ENCODE data around the gene HASPIN. TPM values are rescaled to one million over a fixed set of nuclear protein-coding genes. Genes with fewer than 3 reads are reported as not detected.

HASPIN gene
- total and polyA plus RNA-seq, 2 of the 13 experiments (the other 11 are each of a cell fraction or from before 2014, with no cell fraction given), result 2.7 to 8.1 TPM

- no peaks in the 10 kb centered on the region for H3K36me3 ChIP-seq (replicated peaks in 1 of 2; ENCODE audit: control insufficient read depth in 1 of 2, insufficient read depth in 2 of 2, low read length in 2 of 2)
- POLR2A ChIA-PET, result interaction anchor here (0.8 to 3.1 kb wide), 4 partner anchors 9 to 17 kb away, joined by 3 to 21 read pairs (median 6); partner anchors contain the start of genes EMC6, P2RX5 and TAX1BP3
- WGBS (ENCODE audit: low lambda C conversion rate), result 7% methylated on average over 3 of the region's 16 CpGs
- no peaks in the 10 kb centered on the region for H3K9me3 ChIP-seq (ENCODE audit: low read length)
- in situ Hi-C loops (cut with HindIII; ENCODE audit: extremely low pct_ligation_motif_present, low pct_unique_long_range_greater_than_20kb) (no loop called here), intact Hi-C loops (cut with micrococcal nuclease; ENCODE audit: unreplicated experiment) (no loop called here)
- ATAC-seq (peak; percentile 95), DNase-seq (ENCODE audit: low spot score) (peak; percentile 49), FAIRE-seq (peak; percentile 18)
- H3K27ac ChIP-seq (ENCODE audit: extremely low read length, insufficient read depth, low read length), result no peak overlapping the region
- BruUV-seq (replicated peaks), result no TSS peak
- H3K9ac ChIP-seq (ENCODE audit: insufficient read depth, low read depth, low read length), result peak overlapping the region; percentile 42
- H3K4me3 ChIP-seq (replicated peaks in 1 of 3; ENCODE audit: insufficient read depth in 1 of 3, low read depth in 2 of 3, low read length in 3 of 3), result peak overlapping the region; percentile 17 to 57 (median 39); a peak in 3 of 6 replicates
- peak overlapping the region; percentile 69 for H3K4me2 ChIP-seq (ENCODE audit: low read depth, low read length)
- no peaks in the 10 kb centered on the region for H4K20me1 ChIP-seq (ENCODE audit: insufficient read depth, low read length)
- peaks cover 21% of the 10 kb centered on the region for H3K4me1 ChIP-seq (ENCODE audit: insufficient read depth, low read length)
- peaks cover 1 to 7% of the 10 kb centered on the region in 2 experiments; a peak in 2 of 5 replicates for H3K27me3 ChIP-seq (ENCODE audit: control insufficient read depth in 1 of 2, insufficient read depth in 2 of 2, low read length in 2 of 2)
- H3K79me2 ChIP-seq (ENCODE audit: insufficient read depth, low read length), result no peaks in the 10 kb centered on the region
- no peak overlapping the region for H2AFZ ChIP-seq (ENCODE audit: low read length)
- CTCF ChIA-PET (ENCODE audit: low intra/inter-chr PET ratio, low total read pairs), result no interaction called here
- TF ChIP-seq ZFP91 (CRISPR knock-in tag; IDR thresholded peaks at IDR 0.05; ENCODE audit: borderline replicate concordance), result peak; percentile 56; the same call in 1 of the 2 replicates
- no peak for TF ChIP-seq AGO1 (IDR thresholded peaks at IDR 0.05; ENCODE audit: low read depth, low read length, poor library complexity, severe bottlenecking)
- no peak for TF ChIP-seq ZNF550 (CRISPR knock-in tag; IDR thresholded peaks at IDR 0.05; ENCODE audit: borderline replicate concordance)
- TF ChIP-seq IKZF5 (CRISPR knock-in tag; IDR thresholded peaks at IDR 0.05), result peak; percentile 48; the same call in 1 of the 2 replicates
- TF ChIP-seq DR1 (CRISPR knock-in tag; IDR thresholded peaks at IDR 0.05), result no peak
- TF ChIP-seq STAT5B (CRISPR knock-in tag; IDR thresholded peaks at IDR 0.05), result no peak
- peak; percentile 41; the same call in 1 of the 2 replicates for TF ChIP-seq UBTF (CRISPR knock-in tag; IDR thresholded peaks at IDR 0.05)
- TF ChIP-seq ZBTB7B (CRISPR knock-in tag; IDR thresholded peaks at IDR 0.05), result 0 out of 2 replicates have a peak, but pooled peaks have one; percentile 46
- TF ChIP-seq TCF7 (IDR thresholded peaks at IDR 0.05; ENCODE audit: low read depth), result no peak
- no peak for TF ChIP-seq HDAC2 (CRISPR knock-in tag; IDR thresholded peaks at IDR 0.05)
- no peak for TF ChIP-seq RNF219 (CRISPR knock-in tag; IDR thresholded peaks at IDR 0.05)
- TF ChIP-seq CBX5 (CRISPR knock-in tag; IDR thresholded peaks at IDR 0.05; ENCODE audit: borderline replicate concordance), result no peak
- TF ChIP-seq POGK (CRISPR knock-in tag; conservative IDR thresholded peaks at IDR 0.05), result no peak
- peak; percentile 68 for TF ChIP-seq MAFF (IDR thresholded peaks at IDR 0.05; ENCODE audit: low read depth, low read length)
Measured at GRCh38 chr17:3678095-3678820, 45.4 kb upstream of the HASPIN start.

Measured in HepG2 (cell line).